NCI-H82 treated with DMSO at 0.1 percent for 48 hours (cell line): ENCODE results near the gene EXT2.

Experiments
- DNase-seq: peaks from one replicate; lab custom pipeline; 2025; ENCODE audit not compliant: unreplicated experiment; lab: John Stamatoyannopoulos, UW

The EXT2 gene

GRCh38 chr11:44083906-44084305, 11.6 kb upstream of the EXT2 start:
- DNase-seq, result no peak

GRCh38 chr11:44085330-44085729, 10.1 kb upstream of the EXT2 start:
- no peak for DNase-seq

DNA sequence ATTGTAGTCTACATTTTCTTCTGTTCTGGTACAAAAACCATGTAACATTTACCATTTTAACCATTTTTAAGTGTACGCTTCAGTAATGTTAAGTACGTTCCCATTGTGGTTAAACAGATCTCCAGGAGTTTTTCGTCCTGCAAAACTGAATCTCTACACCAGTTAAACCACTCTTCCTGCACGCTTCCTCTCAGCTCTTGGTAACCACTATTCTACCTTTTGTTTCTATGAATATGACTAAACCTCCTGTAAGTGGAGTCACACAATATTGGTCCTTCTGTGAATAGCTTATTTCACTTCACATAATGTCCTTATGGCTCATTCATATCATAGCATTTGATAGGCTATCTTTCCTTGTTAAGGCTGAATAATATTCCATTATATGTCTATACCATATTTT, 7.1 kb upstream of the EXT2 start:
- DNase-seq, result no peak

DNA sequence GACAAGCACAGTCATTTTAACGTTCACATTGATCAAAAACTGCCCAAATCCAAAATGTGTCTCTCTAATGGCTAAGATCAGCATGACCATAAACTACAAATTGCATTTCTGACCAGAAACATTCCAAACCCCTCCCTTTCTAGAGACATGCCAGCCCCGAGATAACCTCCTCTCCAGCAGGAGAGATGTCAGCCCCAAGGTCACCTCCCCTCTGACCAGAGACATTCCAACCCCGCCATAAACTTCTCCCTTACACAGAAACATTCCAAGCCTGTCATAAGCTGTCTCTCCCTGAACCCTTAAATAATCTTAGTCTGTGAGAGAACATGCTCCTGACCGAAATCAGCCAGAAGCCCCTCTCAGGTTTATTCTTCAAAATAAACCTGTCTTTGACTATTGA, 6.6 kb upstream of the EXT2 start:
- no peak for DNase-seq

DNA sequence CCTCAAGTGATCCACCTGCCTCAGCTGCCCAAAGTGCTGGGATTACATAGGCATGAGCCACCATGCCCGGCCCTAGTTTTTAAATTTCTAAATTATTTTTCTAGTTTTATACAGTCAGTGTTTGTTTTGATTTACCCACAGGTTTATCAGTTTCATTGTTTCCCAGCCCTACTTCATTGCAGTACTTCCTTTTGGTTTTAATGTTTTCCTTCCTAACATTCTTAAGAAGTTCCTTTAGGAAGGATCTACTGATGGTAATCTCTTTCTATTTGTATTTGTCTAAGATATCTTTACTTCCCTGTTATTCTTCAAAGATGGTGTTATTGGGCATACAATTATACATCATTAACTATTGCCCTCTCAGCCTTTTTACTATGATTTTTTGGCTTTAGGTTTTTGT, 4.9 kb upstream of the EXT2 start:
- DNase-seq, result no peak

- peak; percentile 29 for DNase-seq
Measured at GRCh38 chr11:44094260-44094868, 1.1 kb upstream of the EXT2 start.

DNA sequence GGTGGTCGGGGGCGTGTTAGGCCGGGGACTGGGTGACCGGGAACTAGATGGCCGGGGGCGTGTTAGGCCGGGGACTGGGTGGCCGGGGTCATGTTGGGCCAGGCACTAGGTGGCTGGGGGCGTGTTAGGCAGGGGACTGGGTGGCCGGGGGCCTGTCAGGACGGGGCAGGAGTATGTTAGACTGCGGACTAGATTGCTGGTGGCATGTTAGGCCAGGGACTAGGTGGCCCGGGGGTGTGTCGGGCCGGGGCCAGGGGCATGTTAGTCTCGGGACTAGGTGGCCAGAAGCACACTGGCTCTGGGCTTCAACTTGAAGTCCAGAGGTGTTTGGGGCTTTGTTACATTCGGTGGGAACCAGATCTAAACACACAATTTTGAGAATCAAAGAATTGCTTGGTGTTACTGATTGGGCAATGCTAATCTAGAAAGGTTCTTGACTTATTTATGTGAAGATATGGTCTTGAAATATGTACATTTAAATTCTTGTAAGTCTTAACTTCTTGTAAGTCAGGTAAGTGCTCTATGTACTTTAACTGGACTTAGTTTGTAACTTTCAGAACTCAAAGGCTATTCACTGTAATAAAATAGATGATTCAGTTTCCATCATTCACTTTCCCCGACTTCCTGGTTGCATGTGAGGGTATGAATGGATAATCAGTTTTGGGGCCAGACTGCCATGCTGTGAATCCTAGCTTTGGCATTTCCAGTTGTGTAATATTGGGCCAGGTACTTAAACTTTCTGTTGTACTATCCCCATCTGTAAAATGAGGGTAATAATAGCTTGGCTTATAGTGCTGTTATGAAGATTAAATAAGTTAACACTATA, 1.1 kb downstream of the EXT2 start:
- DNase-seq, result no peak

- no peak for DNase-seq
Measured at GRCh38 chr11:44097821-44098220, 2.3 kb downstream of the EXT2 start.

DNA sequence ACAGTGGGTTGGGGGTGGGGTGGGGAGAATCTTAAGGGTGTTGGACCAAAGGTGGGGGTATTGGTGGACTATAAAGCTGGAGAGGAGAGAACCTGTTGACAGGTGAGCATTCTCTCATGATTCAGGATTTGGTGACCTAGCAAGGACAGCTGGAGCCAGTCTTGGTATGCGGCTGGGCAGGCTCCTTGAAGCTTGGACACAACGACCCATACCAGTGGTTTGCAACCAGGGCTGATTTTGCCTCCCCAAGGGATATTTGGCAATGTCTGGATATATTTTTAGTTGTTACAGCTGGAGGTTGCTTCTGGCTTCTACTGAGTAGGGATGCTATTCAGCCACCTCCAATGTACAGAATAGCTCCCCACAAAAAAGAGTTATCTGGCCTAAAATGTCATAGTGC, 5.6 kb downstream of the EXT2 start:
- DNase-seq, result no peak

- no peak for DNase-seq
Measured at GRCh38 chr11:44104481-44105294, 9.2 kb downstream of the EXT2 start.

GRCh38 chr11:44108260-44108659, 12.8 kb downstream of the EXT2 start:
- DNase-seq, result no peak

GRCh38 chr11:44110231-44110679, 14.8 kb downstream of the EXT2 start:
- peak; percentile 5 for DNase-seq

- no peak for DNase-seq
Measured at GRCh38 chr11:44112091-44112821, 16.8 kb downstream of the EXT2 start.

GRCh38 chr11:44113018-44113417, 17.5 kb downstream of the EXT2 start:
- DNase-seq, result no peak

DNA sequence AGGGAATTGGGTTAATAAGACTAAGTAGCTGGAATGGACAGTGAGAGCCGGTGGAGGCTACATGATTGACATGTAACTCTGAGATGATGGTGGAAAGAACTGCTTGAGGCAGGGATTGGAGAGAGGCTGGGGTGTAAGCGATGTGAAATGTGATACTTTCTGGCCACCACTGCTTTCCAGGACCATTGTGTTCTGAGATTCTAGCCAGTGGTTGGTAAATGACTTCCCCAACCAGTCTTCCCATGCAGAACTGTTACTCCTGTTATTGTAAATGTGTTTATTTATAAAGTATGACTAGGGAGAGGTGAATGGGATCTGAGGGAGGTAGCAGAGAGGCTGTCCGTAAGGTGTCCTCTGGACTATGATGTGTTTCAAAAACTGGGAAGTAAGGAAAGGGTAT, 18.1 kb downstream of the EXT2 start:
- DNase-seq, result no peak

DNA sequence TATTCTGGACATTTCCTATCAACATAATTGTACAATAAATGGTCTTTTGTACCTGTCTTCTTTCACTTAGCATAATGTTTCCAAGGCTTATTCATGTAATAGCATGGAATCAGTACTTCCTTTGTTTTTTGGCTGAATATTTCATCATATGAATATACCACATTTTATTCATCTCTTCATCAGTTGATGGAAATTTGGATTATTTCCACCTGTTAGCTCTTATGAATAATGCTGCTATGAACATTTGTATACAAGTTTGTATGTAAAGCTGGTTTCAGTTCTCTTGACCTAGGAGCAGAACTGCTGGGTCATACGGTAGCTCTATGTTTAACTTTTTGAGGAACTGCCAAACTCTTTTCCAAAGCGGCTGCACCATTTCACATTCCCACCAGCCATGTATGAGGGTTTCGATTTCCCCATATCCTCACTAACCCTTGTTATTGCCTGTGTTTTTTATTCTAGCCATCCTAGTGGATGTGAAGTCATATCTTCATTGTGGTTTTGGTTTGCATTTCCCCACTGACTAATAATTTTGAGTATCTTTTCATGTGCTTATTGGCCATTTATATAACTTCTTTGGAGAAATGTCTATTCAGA, 20.9 kb downstream of the EXT2 start:
- DNase-seq, result no peak

GRCh38 chr11:44120169-44120568, 24.7 kb downstream of the EXT2 start:
- no peak for DNase-seq

GRCh38 chr11:44125598-44125997, 30.1 kb downstream of the EXT2 start:
- DNase-seq, result no peak

GRCh38 chr11:44126304-44126703, 30.8 kb downstream of the EXT2 start:
- DNase-seq, result no peak

DNA sequence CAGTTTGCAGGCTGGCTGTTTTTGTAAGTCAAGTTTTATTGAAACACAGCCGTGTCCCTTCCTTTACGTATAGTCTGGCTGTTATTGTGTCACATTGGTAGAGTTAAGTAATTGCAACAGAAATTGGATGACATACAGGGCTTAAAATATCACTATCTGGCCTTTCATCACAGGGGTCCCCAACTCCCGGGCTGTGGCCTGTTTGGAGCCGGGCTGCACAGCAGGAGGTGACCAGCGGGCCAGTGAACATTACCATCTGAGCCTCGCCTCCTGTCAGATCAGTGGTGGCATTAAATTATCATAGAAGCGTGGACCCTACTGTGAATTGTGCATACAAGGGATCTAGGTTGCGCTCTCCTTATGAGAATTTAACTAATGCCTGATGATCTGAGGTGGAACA, 31.7 kb downstream of the EXT2 start:
- DNase-seq, result no peak

DNA sequence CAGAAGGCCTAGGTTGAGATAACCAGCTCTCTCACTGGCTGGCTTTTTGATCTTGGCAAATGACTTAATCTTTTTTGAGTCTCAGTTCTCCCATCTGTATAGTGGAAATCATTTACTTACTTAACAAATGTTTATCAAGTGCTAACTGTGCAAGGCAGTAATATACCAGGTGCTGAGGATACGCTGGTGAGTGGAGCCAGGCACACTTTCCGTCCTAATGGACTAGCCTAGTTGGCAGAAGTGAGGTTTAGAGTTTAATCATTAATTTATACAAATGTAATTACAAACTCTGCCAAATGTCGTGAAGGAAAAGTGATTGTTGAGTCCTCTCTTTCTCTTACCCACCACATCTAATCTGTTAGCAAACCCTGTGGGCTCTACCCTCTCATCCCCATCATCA, 33.3 kb downstream of the EXT2 start:
- no peak for DNase-seq
